GM10266 (cell line): ENCODE results near the gene PRKG1.

ENCODE experiments used
- DNase-seq: peaks from one replicate; pipeline ENCODE4 v3.0.0; 2012; ENCODE audit errors: extremely low spot score
- CTCF ChIP-seq: IDR thresholded peaks from 2 replicates; pipeline ENCODE4 v1.5.1; 2012; ENCODE audit warnings: mild to moderate bottlenecking, low read depth; ENCODE audit not compliant: control insufficient read depth, insufficient read depth; ENCODE audit errors: missing control alignments

PRKG1 gene

GRCh38 chr10:51789118-51789517 is 714.8 kb downstream of the PRKG1 start:
- TF ChIP-seq CTCF = no peak
- DNase-seq = no peak

GRCh38 chr10:51789903-51790302 is 715.6 kb downstream of the PRKG1 start:
- TF ChIP-seq CTCF = no peak
- no peak for DNase-seq

- no peak for DNase-seq
- TF ChIP-seq CTCF = no peak
These were observed 718.4 kb downstream of the PRKG1 start for GRCh38 chr10:51792678-51793077.

GRCh38 chr10:51800121-51800520 is 725.8 kb downstream of the PRKG1 start:
- no peak for TF ChIP-seq CTCF
- no peak for DNase-seq

- TF ChIP-seq CTCF = no peak
- no peak for DNase-seq
These were observed 726.6 kb downstream of the PRKG1 start for GRCh38 chr10:51800725-51801424.

- no peak for TF ChIP-seq CTCF
- DNase-seq = no peak
These were observed 727.7 kb downstream of the PRKG1 start for GRCh38 chr10:51802030-51802429.

GRCh38 chr10:51804866-51805265 is 730.6 kb downstream of the PRKG1 start:
- DNase-seq = no peak
- no peak for TF ChIP-seq CTCF
